ENCODE results near the gene EPS8L1.

The EPS8L1 gene

DNA sequence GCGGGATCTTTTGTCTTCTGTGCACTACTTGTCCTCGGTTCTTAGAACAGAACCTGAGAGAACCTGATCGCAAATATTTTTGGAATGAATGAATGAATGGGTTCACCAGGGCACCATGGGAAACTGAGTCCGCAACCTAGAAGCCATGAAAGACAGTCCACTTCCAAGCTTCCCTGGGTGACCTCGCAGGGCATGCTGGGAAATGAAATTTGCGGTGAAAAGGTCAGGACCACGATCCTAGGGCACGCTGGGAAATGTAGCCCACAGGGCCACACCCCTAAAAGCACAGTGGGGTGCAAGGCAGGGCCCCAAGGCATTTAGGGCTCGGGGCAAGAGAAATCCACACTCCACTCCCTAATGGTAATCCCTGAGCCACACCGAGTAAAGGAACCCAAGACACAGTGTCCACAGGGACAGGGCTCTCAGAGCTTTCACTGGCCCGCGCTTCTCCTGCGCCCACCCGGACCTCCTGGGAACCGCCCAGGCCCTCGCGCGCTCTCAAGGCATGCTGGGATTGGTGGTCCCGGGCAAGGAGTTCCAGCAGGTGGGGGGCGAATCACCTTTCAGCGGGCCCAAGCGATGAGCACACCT is 42.8 kb downstream of the EPS8L1 start:
- no peak for DNase-seq (ENCODE audit: low read depth)

DNA sequence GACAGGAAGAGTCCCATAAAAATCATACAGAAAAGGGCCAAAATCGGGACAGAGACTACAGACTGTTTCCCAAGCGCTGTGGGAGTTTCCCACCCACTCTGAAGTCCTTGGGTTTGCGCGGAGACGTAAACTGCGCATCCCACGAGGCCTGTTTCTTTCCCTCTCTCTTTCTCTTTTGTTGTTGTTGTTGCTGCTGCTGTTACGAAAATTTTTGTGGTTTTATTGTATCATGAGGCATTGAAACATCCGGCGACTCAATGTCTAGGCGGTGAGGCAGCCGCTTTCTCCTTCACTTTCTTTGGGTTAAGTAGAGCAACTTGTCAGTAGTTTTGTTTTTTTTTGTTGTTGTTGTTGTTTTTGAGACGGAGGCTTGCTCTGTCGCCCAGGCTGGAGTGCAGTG is 43.4 kb downstream of the EPS8L1 start:
- DNase-seq (ENCODE audit: low read depth), result no peak
- no peak overlapping the region for H3K4me3 ChIP-seq (ENCODE audit: low read length)
- TF ChIP-seq, protein P1, sequence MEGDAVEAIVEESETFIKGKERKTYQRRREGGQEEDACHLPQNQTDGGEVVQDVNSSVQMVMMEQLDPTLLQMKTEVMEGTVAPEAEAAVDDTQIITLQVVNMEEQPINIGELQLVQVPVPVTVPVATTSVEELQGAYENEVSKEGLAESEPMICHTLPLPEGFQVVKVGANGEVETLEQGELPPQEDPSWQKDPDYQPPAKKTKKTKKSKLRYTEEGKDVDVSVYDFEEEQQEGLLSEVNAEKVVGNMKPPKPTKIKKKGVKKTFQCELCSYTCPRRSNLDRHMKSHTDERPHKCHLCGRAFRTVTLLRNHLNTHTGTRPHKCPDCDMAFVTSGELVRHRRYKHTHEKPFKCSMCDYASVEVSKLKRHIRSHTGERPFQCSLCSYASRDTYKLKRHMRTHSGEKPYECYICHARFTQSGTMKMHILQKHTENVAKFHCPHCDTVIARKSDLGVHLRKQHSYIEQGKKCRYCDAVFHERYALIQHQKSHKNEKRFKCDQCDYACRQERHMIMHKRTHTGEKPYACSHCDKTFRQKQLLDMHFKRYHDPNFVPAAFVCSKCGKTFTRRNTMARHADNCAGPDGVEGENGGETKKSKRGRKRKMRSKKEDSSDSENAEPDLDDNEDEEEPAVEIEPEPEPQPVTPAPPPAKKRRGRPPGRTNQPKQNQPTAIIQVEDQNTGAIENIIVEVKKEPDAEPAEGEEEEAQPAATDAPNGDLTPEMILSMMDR (conservative IDR thresholded peaks at IDR 0.05; ENCODE audit: low read depth, low read length), result no peak

More for the DNA sequence above, 42.8 kb downstream of the EPS8L1 start:
- TF ChIP-seq, protein P1 (conservative IDR thresholded peaks at IDR 0.05; ENCODE audit: low read depth, low read length), result no peak
- peak overlapping the region; percentile 76 for H3K4me3 ChIP-seq (ENCODE audit: low read length)

DNA sequence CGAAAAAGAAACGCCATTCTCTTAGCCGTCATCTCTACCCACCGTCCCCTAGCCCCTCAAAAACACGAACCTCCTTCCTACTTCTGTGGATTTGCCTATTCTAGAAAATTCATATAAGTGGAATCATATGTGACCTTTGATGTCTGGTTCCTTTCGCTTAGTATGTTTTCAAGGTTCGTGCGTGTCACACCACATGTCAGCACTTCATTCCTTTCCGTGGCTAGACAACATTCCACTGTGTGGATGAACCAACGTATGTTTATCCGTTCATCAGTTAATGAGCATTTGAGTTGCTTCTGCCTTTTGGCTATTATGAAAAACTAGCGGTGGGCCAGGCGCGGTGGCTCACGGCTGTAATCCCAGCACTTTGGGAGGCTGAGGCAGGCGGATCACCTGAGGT is 55.8 kb downstream of the EPS8L1 start:
- no peak overlapping the region for H3K4me3 ChIP-seq (ENCODE audit: low read length)
- DNase-seq (ENCODE audit: low read depth), result no peak
- TF ChIP-seq, protein P1 (conservative IDR thresholded peaks at IDR 0.05; ENCODE audit: low read depth, low read length), result no peak

DNA sequence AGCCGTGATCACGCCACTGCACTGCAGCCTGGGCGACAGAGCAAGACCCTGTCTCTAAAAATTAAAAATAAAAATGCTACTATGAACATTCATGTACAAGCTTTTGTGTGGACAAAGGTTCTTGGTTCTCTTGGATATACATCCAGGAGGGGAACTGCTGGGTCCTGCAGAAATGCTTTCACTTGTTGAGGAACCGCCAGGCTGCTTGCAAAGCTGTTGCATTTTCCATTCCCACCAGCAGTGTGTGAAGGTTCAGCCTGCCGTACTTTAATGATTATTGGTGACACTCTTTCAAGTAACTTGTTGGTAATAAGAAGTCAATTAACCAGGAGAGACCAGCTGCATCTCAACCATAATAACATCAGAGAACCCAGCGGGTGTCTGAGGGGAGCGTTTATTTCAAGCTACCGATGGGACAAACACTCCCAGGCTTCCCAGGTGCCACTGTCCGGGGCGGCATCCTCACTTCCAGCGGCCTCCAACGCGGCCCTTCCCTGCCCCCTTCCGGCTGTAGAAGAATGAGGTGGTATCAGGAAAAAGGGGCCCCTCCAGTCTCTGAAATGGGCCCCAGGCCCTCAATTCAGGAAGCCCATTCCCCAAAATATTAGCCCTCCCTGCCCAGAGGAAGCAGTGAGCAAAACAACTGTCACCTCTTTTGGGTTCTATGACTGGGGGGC is 56.9 kb downstream of the EPS8L1 start:
- H3K4me3 ChIP-seq (ENCODE audit: low read length), result no peak overlapping the region
- TF ChIP-seq, protein P1 (conservative IDR thresholded peaks at IDR 0.05; ENCODE audit: low read depth, low read length), result peak; percentile 1

DNA sequence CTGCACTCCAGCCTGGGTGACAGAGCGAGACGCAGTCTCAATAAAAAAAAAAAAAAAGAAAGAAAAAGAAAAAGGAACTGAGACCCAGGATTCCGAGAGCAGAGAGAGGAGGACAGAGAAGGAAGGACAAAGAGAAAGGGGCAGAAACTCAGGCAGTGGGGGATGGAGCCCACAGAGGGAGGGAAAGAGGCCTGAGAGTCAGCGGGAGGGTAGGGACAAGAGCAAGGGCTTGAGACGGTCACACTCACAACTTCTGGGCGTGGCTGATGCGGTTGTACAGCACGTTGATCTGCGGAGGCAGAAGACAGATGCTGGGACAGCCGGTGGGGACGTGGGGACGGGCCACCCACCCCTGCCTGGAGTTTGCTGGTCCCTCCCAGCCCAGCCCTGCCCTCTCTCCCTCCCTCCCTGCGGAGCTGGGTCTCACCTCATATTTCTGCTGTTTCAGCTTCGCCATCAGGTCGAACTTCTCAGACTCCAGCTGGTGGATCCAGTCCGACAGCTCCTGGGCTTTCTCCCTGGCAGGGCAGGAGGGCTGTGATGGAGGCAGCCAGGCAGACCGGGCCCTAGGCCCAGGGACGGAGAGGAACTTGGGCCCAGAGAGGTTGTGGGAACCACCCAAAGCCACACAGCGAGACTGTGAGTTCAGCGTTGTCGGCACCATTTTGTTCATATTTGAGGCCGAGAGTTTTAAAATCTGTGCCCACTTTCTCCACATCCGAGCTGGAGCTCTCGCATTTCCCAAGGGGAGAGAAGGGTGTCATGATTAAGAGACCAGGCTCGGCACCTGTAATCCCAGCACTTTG is 58.2 kb downstream of the EPS8L1 start:
- no peak for DNase-seq (ENCODE audit: low read depth)
- TF ChIP-seq, protein P1 (conservative IDR thresholded peaks at IDR 0.05; ENCODE audit: low read depth, low read length), result no peak
- no peak overlapping the region for H3K4me3 ChIP-seq (ENCODE audit: low read length)

More for the DNA sequence above, 56.9 kb downstream of the EPS8L1 start:
- no peak for DNase-seq (ENCODE audit: low read depth)

DNA sequence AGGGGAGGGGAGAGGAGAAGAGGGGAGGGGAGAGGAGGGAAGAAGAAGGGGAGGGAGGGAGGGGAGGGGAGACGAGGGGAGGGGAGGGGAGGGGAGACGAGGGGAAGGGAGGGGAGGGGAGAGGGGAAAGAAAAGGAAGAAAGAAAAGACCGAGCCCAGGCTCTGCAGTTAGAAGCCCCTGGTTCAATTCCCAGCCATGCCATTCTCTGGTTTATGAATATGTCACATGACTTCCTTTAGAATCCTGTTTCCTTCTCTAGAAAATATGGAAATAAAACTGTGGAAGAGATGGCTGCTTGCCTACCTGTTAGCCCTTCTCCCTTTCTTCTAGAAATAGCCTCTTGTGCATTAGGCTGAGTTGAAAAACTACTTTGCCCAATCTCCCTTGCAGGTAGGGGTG is 59.1 kb downstream of the EPS8L1 start:
- TF ChIP-seq, protein P1 (conservative IDR thresholded peaks at IDR 0.05; ENCODE audit: low read depth, low read length), result no peak
- DNase-seq (ENCODE audit: low read depth), result no peak

More for the DNA sequence above, 59.1 kb downstream of the EPS8L1 start:
- H3K4me3 ChIP-seq (ENCODE audit: low read length), result no peak overlapping the region

Data from retinal pigment epithelial cell (primary cell).